Frontal cortex (tissue), 4 donors: ENCODE data around the gene RAC2. TPM values are rescaled to one million over a fixed set of nuclear protein-coding genes. Genes with fewer than 3 reads are reported as not detected.
"Not testable (repeated sequence)": the region's sequence is repeated elsewhere in the genome, so short reads cannot be mapped to it uniquely, and the experiment has no call there.

ENCODE experiments used
- DNase-seq, 2 donors: peaks; one replicate each; pipeline ENCODE4 v3.0.0; 2012; ENCODE audit warnings: low spot score in 2 of 2
- FAIRE-seq: peaks from 2 replicates; lab custom pipeline; 2012; peaks lifted over from hg19 to GRCh38; lab: Jason Lieb, UNC
- total RNA-seq: library from RNA; depleted of rRNA; stranded (reverse); fragments of >200 nt; gene quantifications from one replicate; pipeline ENCODE4 v1.2.3, GENCODE V29; 2014
- donor health status: control.
- donor health status: control.
- donor health status: control.

Gene RAC2
- total RNA-seq, 1 donor from 2014 or later: under 0.01 TPM

DNA sequence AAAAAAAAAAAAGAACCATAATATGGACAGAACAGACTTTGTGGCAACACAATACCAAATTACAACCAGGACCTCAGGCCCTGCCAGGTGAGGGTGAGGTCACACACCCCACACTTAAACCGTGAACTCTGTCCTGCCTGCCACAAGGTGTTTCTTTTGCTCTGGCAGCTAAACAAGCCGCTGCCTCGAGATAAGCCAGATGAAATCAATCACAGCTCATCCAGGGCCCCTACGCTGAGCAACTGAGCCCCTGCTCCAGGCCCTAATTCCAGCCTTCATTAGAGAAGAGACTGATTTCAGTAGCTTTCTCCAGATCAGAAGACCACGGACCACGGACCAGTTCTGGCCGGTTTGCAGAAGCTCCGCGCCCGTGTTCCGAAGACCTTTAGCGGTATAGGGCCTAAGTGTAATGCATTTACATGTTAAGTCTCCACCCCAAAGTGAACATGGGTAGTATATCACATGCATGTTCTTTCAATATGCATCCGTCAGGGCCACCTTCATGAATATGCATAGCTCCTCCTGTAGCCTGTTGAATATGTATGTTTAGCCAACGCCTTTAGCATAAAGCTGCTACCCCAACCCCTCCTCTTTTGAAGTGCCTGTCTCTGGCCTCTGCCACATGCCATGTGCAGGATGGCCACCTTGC, 14.8 kb upstream of the RAC2 start:
- FAIRE-seq (no peak), DNase-seq (no peak)

- DNase-seq (no peak), FAIRE-seq (no peak)
Observed at GRCh38 chr22:37258005-37258752, 14.1 kb upstream of the RAC2 start.

DNA sequence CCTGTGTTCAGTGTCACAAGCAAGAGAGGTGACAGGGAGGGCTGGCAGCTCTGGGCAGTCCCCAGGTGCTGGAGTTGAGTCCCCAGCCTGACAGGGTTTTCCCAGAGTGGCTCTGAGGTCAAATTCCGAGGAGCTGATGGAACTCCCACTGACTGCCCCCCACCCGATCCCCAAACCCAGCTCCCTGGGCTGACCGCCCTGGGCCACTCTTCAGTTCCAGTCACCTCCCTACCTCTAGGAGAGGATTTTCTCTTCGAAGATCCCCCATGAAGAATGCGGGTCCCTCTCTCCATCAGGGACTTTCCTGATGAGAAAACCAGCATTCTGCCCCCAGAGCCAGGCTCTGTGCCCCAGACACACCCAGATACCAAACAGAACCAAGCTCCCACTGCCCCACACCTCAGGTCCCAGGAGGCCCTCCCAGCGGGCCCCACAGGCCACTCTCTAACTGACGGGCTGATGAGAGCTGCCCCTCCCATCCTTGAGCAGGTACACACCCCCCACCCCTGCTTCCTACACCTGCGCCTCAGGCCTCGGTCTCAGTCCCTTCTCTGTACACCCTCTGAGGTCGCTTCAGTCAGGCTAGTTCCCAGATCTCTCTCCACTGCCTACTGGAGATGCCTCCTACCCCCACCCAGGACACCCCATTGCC, 12.1 kb upstream of the RAC2 start:
- DNase-seq: no peak
- FAIRE-seq: no peak

GRCh38 chr22:37255558-37256006, 11.5 kb upstream of the RAC2 start:
- DNase-seq (no peak), FAIRE-seq (no peak)

GRCh38 chr22:37254867-37255233, 10.8 kb upstream of the RAC2 start:
- FAIRE-seq (no peak), DNase-seq (no peak)

DNA sequence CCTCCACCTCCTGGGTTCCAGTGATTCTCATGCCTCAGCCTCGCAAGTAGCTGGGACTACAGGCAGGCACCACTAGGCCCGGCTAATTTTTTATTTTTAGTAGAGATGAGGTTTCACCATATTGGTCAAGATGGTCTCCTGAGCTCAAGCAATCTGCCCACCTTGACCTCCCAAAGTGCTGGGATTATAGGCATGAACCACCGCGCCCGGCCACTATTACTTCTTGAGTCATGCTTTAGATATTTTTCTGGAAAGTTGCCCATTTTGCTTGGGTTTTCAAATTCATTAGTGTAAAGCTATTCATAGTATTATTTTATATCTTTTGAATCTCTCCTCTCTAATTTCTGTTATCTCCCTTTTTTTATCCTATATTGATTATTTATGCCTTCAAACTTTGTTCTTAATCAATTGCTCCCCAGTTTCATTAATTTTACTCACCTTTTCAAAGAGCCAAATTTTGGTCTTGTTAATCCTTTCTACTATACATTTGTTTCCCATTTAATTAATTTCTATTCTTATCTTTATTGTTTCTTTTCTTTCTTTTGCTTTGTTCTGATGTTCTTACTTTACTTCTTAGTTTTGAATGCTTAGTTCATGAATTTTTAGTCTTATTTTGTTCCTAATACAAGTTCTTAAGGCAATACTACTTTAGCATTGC, 10.3 kb upstream of the RAC2 start:
- FAIRE-seq: no peak

DNA sequence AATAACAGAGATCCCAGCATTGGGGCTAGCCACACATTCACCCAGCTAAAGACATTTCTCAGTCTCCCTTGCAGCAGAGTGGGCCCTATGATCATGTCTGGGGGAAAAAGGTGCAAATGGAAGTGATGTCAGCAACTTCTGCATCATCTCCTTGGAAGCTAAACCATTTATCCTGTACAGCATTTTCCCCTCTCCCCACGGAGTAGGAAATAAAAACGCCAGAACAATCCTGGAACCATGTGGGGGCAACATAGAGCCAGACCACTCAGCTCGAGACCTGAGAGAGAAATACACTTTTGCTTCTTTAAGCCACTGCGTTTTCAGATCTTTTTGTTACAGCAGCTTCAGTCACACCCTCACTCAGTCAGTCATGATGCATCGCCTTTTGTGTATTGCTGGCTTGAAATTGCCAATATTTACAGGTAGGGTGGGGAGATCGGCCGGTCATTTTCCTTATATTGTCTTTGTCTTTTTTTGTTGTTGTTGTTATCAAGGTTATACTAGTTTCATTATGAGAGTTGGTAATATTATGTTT, 9.1 kb upstream of the RAC2 start:
- no peak for DNase-seq
- FAIRE-seq: no peak

More for the DNA sequence above, 10.3 kb upstream of the RAC2 start:
- DNase-seq: no peak

DNA sequence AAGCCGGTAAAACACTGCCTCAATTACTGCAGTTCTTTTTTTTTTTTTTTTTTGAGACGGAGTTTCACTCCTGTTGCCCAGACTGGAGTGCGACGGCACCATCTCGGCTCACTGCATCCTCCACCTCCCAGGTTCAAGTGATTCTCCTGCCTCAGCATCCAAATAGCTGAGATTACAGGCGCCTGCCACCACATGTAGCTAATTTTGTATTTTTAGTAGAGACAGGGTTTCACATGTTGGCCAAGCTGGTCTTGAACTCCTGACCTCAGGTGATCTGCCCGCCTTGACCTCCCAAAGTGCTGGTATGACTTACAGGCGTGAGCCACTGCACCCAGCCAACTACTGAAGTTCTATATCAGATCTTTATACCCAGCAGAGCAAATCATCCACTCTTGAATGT, 7.8 kb upstream of the RAC2 start:
- not testable (repeated sequence) for FAIRE-seq, DNase-seq

GRCh38 chr22:37249986-37250385, 5.9 kb upstream of the RAC2 start:
- no peak for DNase-seq
- FAIRE-seq: no peak

GRCh38 chr22:37248251-37248650, 4.2 kb upstream of the RAC2 start:
- DNase-seq (no peak), FAIRE-seq (no peak)

DNA sequence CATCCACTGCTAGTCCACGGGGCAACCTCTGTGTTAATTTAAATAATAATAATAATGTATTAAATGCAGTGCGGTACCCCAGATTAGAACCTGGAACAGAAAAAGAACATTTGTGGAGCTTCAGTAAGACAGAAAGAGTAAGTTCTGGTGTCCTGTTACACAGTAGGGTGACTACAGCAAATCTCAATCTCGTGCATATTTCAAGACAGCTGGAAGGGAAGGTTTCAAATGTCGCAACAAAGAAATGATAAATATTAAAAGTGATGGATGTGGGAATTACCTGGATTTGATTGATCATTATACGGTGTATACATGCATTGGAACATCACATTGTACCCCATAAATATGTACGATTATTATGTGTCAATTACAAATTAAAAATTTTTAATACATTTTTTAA, 1.7 kb upstream of the RAC2 start:
- FAIRE-seq: no peak
- no peak for DNase-seq

GRCh38 chr22:37244922-37245722, 1.1 kb upstream of the RAC2 start:
- FAIRE-seq (no peak), DNase-seq (no peak)

- no peak for FAIRE-seq
- no peak for DNase-seq
Observed at GRCh38 chr22:37243402-37244113, 511 bp downstream of the RAC2 start.

DNA sequence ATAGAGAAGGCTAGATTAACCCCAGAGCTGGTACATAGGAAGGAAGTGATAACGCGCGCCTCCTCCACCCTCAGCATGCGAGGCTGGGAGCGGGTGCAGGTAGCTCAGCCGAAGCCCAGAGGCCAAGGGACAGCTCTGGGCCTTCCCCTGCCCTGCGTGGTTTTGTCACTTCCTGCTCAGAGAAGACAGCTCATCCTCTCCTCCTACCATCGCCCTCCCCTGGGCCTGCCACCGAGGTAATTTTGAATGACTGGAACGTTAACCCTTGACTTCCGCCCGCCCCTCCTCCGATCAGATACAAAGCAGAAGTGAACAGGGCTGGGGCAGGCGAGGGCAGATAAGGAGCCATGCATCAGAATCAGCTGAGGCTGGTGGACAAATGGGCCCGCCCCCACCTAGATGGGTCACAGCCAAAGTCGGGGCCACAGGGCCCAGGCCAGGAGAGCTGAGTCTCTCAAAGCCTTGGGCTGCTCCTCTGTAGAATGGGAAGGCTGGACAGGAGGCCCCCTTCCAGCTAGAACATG, 1.6 kb downstream of the RAC2 start:
- no peak for FAIRE-seq
- DNase-seq: peak in 1 of 2 donors; percentile 30

- FAIRE-seq (no peak), DNase-seq (no peak)
Observed at GRCh38 chr22:37241351-37242142, 2.5 kb downstream of the RAC2 start.

- no peak for FAIRE-seq
- no peak for DNase-seq
Observed at GRCh38 chr22:37240941-37241320, 3.1 kb downstream of the RAC2 start.

GRCh38 chr22:37240240-37240940, 3.7 kb downstream of the RAC2 start:
- FAIRE-seq (no peak), DNase-seq (no peak)
